Measurements from ENCODE around the gene MBD3L5.
"Not testable (repeated sequence)": the region's sequence is repeated elsewhere in the genome, so short reads cannot be mapped to it uniquely, and the experiment has no call there.

DNA sequence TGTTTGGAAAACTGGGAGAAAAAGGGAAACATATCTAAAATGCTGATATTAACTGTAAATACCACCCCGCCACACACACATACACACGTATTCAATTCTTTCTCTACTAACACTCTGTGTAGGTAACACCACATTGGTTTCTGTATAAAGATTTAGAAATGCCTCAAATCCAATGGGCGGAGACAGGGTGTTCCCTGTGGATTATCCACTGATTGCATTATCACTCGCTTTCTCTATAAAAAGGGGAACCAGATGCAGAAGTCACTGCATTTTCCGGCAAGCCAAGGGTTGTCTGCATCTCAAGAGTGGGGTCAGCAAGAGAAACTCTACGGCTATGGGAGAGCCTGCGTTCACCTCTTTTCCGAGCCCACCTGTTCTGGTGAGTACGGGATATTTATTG, at the start of gene MBD3L5:
- TF ChIP-seq, protein P1, sequence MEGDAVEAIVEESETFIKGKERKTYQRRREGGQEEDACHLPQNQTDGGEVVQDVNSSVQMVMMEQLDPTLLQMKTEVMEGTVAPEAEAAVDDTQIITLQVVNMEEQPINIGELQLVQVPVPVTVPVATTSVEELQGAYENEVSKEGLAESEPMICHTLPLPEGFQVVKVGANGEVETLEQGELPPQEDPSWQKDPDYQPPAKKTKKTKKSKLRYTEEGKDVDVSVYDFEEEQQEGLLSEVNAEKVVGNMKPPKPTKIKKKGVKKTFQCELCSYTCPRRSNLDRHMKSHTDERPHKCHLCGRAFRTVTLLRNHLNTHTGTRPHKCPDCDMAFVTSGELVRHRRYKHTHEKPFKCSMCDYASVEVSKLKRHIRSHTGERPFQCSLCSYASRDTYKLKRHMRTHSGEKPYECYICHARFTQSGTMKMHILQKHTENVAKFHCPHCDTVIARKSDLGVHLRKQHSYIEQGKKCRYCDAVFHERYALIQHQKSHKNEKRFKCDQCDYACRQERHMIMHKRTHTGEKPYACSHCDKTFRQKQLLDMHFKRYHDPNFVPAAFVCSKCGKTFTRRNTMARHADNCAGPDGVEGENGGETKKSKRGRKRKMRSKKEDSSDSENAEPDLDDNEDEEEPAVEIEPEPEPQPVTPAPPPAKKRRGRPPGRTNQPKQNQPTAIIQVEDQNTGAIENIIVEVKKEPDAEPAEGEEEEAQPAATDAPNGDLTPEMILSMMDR (IDR thresholded peaks at IDR 0.05; ENCODE audit: low read length), result not testable (repeated sequence)
- TF ChIP-seq EZH2 (IDR thresholded peaks at IDR 0.05; ENCODE audit: borderline replicate concordance, low read length), result not testable (repeated sequence)

All from OCI-LY1 (cell line).